C4-2B (cell line): ENCODE measurements around the gene CBX7.

ENCODE experiments used
- ZFX ChIP-seq: fragments of 450-650 bp; IDR thresholded peaks from 2 replicates; pipeline ENCODE4 v1.6.1; 2017
- TF ChIP-seq, protein P1 (sequence below): fragments of 450-650 bp; conservative IDR thresholded peaks from 2 replicates; pipeline ENCODE4 v1.5.1; 2017; ENCODE audit warnings: mild to moderate bottlenecking

DNA sequence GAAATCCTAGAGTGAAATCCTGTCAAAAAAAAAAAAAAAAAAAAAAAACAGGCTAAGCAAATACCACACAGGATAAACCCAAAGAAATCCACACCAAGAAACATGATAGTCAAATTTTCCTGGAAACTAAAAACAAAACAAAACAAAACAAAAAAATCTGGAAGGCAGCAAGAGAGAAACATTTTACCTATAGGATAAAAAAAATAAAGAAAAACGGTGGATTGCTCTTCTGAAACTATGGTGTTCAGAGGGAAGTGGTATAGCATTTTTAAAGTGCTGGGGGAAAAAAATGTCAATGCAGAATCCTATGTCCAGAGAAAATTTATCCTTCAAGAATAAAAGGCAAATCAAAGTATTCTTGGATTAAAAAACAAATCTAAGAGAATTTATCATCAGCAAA is 41.6 kb upstream of the CBX7 start:
- TF ChIP-seq, protein P1, sequence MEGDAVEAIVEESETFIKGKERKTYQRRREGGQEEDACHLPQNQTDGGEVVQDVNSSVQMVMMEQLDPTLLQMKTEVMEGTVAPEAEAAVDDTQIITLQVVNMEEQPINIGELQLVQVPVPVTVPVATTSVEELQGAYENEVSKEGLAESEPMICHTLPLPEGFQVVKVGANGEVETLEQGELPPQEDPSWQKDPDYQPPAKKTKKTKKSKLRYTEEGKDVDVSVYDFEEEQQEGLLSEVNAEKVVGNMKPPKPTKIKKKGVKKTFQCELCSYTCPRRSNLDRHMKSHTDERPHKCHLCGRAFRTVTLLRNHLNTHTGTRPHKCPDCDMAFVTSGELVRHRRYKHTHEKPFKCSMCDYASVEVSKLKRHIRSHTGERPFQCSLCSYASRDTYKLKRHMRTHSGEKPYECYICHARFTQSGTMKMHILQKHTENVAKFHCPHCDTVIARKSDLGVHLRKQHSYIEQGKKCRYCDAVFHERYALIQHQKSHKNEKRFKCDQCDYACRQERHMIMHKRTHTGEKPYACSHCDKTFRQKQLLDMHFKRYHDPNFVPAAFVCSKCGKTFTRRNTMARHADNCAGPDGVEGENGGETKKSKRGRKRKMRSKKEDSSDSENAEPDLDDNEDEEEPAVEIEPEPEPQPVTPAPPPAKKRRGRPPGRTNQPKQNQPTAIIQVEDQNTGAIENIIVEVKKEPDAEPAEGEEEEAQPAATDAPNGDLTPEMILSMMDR, result no peak
- TF ChIP-seq ZFX, result no peak
